Measurements from ENCODE around the gene CSAG1. TPM values are rescaled to one million over a fixed set of nuclear protein-coding genes. Genes with fewer than 3 reads are reported as not detected.
A peak's percentile ranks its signal among the peaks of the same experiment; 100 is the strongest.
"Not testable (repeated sequence)": the region's sequence is repeated elsewhere in the genome, so short reads cannot be mapped to it uniquely, and the experiment has no call there.

Gene CSAG1
- polyA plus RNA-seq, 1 of the 3 experiments (the other 2 are of a cell fraction) = 55.1 TPM

GRCh38 chrX:152733261-152733975 lies at the start of gene CSAG1, which contains the start of gene MAGEA12 (continued):
- TF ChIP-seq USF2 (IDR thresholded peaks at IDR 0.05; ENCODE audit: borderline replicate concordance, low read depth, low read length) (peak; percentile 39; the same call in 1 of the 2 replicates), POLR2AphosphoS5 (IDR thresholded peaks at IDR 0.05; ENCODE audit: low read depth, low read length) (0 out of 2 replicates have a peak, but pooled peaks have one; percentile 32), JUND (IDR thresholded peaks at IDR 0.05) (0 out of 2 replicates have a peak, but pooled peaks have one; percentile 12), NFIC (IDR thresholded peaks at IDR 0.05; ENCODE audit: borderline replicate concordance) (no peak), FOXM1 (IDR thresholded peaks at IDR 0.05; ENCODE audit: low read depth) (no peak), MAX (IDR thresholded peaks at IDR 0.05; ENCODE audit: low read depth) (no peak), TAF1 (IDR thresholded peaks at IDR 0.05; ENCODE audit: borderline replicate concordance, low read depth, low read length) (peak; percentile 40; the same call in 1 of the 2 replicates), ZBTB33 (IDR thresholded peaks at IDR 0.05; ENCODE audit: borderline replicate concordance, low read depth) (peak; percentile 97)

- CTCF ChIA-PET; H3K4me1 ChIP-seq (ENCODE audit: control insufficient read depth in 1 of 2, insufficient read depth in 2 of 2, low read depth in 1 of 2, low read length in 1 of 2); H3K4me2 ChIP-seq; H3K27me3 ChIP-seq (ENCODE audit: insufficient read depth); H3K36me3 ChIP-seq (replicated peaks in 1 of 2; ENCODE audit: control insufficient read depth in 1 of 2, insufficient read depth in 2 of 2, low read length in 1 of 2); H4K20me1 ChIP-seq (ENCODE audit: insufficient read depth); H3K27ac ChIP-seq (ENCODE audit: low read depth in 2 of 2, low read length in 1 of 2); H3F3A ChIP-seq (replicated peaks; ENCODE audit: insufficient read depth); POLR2A ChIA-PET; H3K9ac ChIP-seq; DNase-seq; H3K9me2 ChIP-seq; H3K9me3 ChIP-seq; H2AFZ ChIP-seq (ENCODE audit: low read depth); H3K79me2 ChIP-seq (ENCODE audit: insufficient read depth): not testable (repeated sequence)
- no CpG with 5 or more reads among the region's 29 CpGs for WGBS (ENCODE audit: low lambda C conversion rate)
- H3K4me3 ChIP-seq (ENCODE audit: low read depth in 2 of 2, low read length in 1 of 2) = peak within 1 kb of the TSS in 1 of 2 experiments; percentile 24; a peak in 1 of 4 replicates
Observed at GRCh38 chrX:152769549-152770289, 36.2 kb upstream of the CSAG1 start, which contains the start of gene MAGEA6. TSS of gene MAGEA6 (minus strand) at chrX:152769689. CDS start at chrX:152767650, 2,039 bp downstream.

- H3K9ac ChIP-seq; H3K36me3 ChIP-seq (replicated peaks in 1 of 2; ENCODE audit: control insufficient read depth in 1 of 2, insufficient read depth in 2 of 2, low read length in 1 of 2); H4K20me1 ChIP-seq (ENCODE audit: insufficient read depth); POLR2A ChIA-PET; H3K4me3 ChIP-seq (ENCODE audit: low read depth in 2 of 2, low read length in 1 of 2); H3K27ac ChIP-seq (ENCODE audit: low read depth in 2 of 2, low read length in 1 of 2); H3K9me3 ChIP-seq; H3K4me1 ChIP-seq (ENCODE audit: control insufficient read depth in 1 of 2, insufficient read depth in 2 of 2, low read depth in 1 of 2, low read length in 1 of 2); DNase-seq; H3K9me2 ChIP-seq; H3K79me2 ChIP-seq (ENCODE audit: insufficient read depth); H2AFZ ChIP-seq (ENCODE audit: low read depth); CTCF ChIA-PET; H3K4me2 ChIP-seq; H3F3A ChIP-seq (replicated peaks; ENCODE audit: insufficient read depth); H3K27me3 ChIP-seq (ENCODE audit: insufficient read depth): not testable (repeated sequence)
- 72% methylated on average over 7 of the region's 9 CpGs for WGBS (ENCODE audit: low lambda C conversion rate)
Observed at GRCh38 chrX:152766562-152766961, 33.0 kb upstream of the CSAG1 start.

GRCh38 chrX:152761582-152761981 lies 28.1 kb upstream of the CSAG1 start:
- H3K27me3 ChIP-seq (ENCODE audit: insufficient read depth); H3K4me1 ChIP-seq (ENCODE audit: control insufficient read depth in 1 of 2, insufficient read depth in 2 of 2, low read depth in 1 of 2, low read length in 1 of 2); H3K4me3 ChIP-seq (ENCODE audit: low read depth in 2 of 2, low read length in 1 of 2); H2AFZ ChIP-seq (ENCODE audit: low read depth); H3K79me2 ChIP-seq (ENCODE audit: insufficient read depth); CTCF ChIA-PET; H3K4me2 ChIP-seq; H3F3A ChIP-seq (replicated peaks; ENCODE audit: insufficient read depth); POLR2A ChIA-PET; H3K9me3 ChIP-seq; H3K9ac ChIP-seq; H3K36me3 ChIP-seq (replicated peaks in 1 of 2; ENCODE audit: control insufficient read depth in 1 of 2, insufficient read depth in 2 of 2, low read length in 1 of 2); H4K20me1 ChIP-seq (ENCODE audit: insufficient read depth); DNase-seq; H3K27ac ChIP-seq (ENCODE audit: low read depth in 2 of 2, low read length in 1 of 2); H3K9me2 ChIP-seq: not testable (repeated sequence)
- 14% methylated on average over 1 of the region's 7 CpGs for WGBS (ENCODE audit: low lambda C conversion rate)

- DNase-seq; H3K4me1 ChIP-seq (ENCODE audit: control insufficient read depth in 1 of 2, insufficient read depth in 2 of 2, low read depth in 1 of 2, low read length in 1 of 2); H3F3A ChIP-seq (replicated peaks; ENCODE audit: insufficient read depth); CTCF ChIA-PET; H3K9me3 ChIP-seq; H3K27ac ChIP-seq (ENCODE audit: low read depth in 2 of 2, low read length in 1 of 2); H3K4me2 ChIP-seq; H3K27me3 ChIP-seq (ENCODE audit: insufficient read depth); H3K9me2 ChIP-seq; POLR2A ChIA-PET; H3K4me3 ChIP-seq (ENCODE audit: low read depth in 2 of 2, low read length in 1 of 2); H3K79me2 ChIP-seq (ENCODE audit: insufficient read depth); H4K20me1 ChIP-seq (ENCODE audit: insufficient read depth); H2AFZ ChIP-seq (ENCODE audit: low read depth); H3K36me3 ChIP-seq (replicated peaks in 1 of 2; ENCODE audit: control insufficient read depth in 1 of 2, insufficient read depth in 2 of 2, low read length in 1 of 2); H3K9ac ChIP-seq: not testable (repeated sequence)
- 68% methylated on average over 4 of the region's 7 CpGs for WGBS (ENCODE audit: low lambda C conversion rate)
Observed at GRCh38 chrX:152759544-152759943, 26.0 kb upstream of the CSAG1 start.

Measured in SK-N-SH (cell line).